Dendritic cell treated with granulocyte-macrophage colony-stimulating factor and Interleukin-4, amounts not matched to agents 40 ng/mL and 50 ng/mL, for 4 days (primary cell): ENCODE data around the gene RPRD2.

ENCODE experiments used
- H3K27ac Mint-ChIP-seq: one replicate; pipeline ENCODE4 v1.8.0; 2022; ENCODE audit warnings: mild to moderate bottlenecking, mixed read lengths
- H3K27me3 Mint-ChIP-seq: one replicate; pipeline ENCODE4 v1.8.0; 2022; ENCODE audit warnings: mild to moderate bottlenecking, mixed read lengths
- H3K36me3 Mint-ChIP-seq: one replicate; pipeline ENCODE4 v1.8.0; 2022; ENCODE audit warnings: low read depth, mixed read lengths
- H3K4me1 Mint-ChIP-seq: one replicate; pipeline ENCODE4 v1.8.0; 2022; ENCODE audit warnings: low read depth, mixed read lengths
- H3K4me3 Mint-ChIP-seq: one replicate; pipeline ENCODE4 v1.8.0; 2022; ENCODE audit warnings: mild to moderate bottlenecking, moderate library complexity, mixed read lengths
- H3K9me3 Mint-ChIP-seq: one replicate; pipeline ENCODE4 v1.8.0; 2022; ENCODE audit warnings: mixed read lengths
- intact Hi-C: fragments of 100-400 bp; cut with micrococcal nuclease; formaldehyde crosslinking; loops from one replicate; pipeline ENCODE4 v1.15.0; 2022

Gene RPRD2

DNA sequence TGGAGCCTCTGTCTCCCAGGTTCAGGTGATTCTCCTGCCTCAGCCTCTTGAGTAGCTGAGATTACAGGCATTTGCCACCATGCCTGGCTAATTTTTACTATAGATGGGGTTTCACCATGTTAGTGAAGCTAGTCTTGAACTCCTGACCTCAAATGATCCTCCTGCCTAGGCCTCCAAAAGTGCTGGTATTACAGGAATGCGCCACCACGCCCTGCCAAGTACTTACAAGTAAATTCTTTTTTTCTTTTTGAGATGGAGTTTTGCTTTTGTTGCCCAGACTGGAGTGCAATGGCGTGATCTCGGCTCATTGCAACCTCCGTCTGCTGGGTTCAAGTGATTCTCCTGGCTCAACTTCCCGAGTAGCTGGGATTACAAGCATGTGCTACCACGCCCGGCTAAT lies 42.5 kb downstream of the RPRD2 start:
- intact Hi-C loops = no loop called here

GRCh38 chr1:150407330-150407729 lies 43.4 kb downstream of the RPRD2 start:
- peaks cover 35% of the 10 kb centered on the region for H3K4me1 Mint-ChIP-seq
- H3K27ac Mint-ChIP-seq = no peak overlapping the region
- H3K4me3 Mint-ChIP-seq = no peak overlapping the region
- intact Hi-C loops = no loop called here
- H3K9me3 Mint-ChIP-seq = no peaks in the 10 kb centered on the region
- H3K27me3 Mint-ChIP-seq = no peaks in the 10 kb centered on the region
- no peaks in the 10 kb centered on the region for H3K36me3 Mint-ChIP-seq

More for the DNA sequence above, 42.5 kb downstream of the RPRD2 start:
- Mint-ChIP-seq H3K4me1 (peaks cover 32% of the 10 kb centered on the region), H3K27ac (no peak overlapping the region), H3K9me3 (no peaks in the 10 kb centered on the region), H3K27me3 (no peaks in the 10 kb centered on the region), H3K36me3 (no peaks in the 10 kb centered on the region), H3K4me3 (no peak overlapping the region)

DNA sequence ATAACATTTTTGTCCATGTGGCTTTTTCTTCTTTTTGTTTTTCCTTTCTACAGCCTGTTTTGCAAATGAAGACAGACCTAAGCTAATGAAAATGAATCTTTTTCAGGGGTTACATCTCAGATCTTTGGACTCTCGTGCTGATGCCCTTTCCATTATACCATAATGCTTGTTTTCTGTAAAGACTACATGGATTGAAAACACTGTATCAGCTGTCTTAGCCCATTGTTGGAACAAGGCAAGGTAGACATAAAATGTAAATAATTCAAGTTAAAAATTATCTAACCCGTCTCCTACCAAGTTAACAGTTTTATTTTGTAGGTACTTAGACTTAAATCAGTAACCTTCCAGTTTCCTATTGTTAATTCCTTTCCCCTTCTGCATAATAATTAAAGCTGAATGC lies 44.9 kb downstream of the RPRD2 start:
- Mint-ChIP-seq H3K36me3 (no peaks in the 10 kb centered on the region), H3K4me3 (no peak overlapping the region), H3K27me3 (no peaks in the 10 kb centered on the region), H3K4me1 (peaks cover 36% of the 10 kb centered on the region), H3K27ac (no peak overlapping the region), H3K9me3 (no peaks in the 10 kb centered on the region)
- intact Hi-C loops = no loop called here

- Mint-ChIP-seq H3K27me3 (no peaks in the 10 kb centered on the region), H3K4me1 (peaks cover 36% of the 10 kb centered on the region), H3K9me3 (no peaks in the 10 kb centered on the region), H3K27ac (no peak overlapping the region), H3K4me3 (no peak overlapping the region), H3K36me3 (no peaks in the 10 kb centered on the region)
- intact Hi-C loops = loop anchor here (10.0 kb wide), 1 partner anchor 45 kb away; the partner anchor contains the start of gene RPRD2
Observed at GRCh38 chr1:150409504-150410362, 45.8 kb downstream of the RPRD2 start.

DNA sequence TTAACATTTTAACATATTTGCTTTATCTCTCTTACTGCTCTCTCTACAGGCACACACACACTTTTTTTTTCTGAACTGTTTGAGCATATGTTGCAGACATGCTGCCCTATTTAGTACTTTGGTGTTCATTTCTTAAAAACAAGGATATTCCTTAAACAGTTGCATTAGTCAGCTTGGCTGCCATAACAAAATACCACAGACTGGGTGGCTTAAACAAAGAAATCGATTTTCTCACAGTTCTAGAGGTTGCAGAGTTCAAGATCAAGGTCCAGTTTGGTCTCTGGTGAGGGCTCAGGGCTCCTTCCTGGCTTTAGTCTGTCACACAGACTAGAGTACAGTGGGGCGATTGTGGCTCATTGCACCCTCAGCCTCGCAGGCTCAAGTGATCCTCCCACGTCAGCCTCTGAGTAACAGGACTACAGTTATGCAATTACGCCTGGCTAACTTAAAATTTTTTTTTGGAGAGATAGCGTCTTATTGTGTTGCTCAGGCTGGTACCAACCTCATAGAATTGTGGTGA lies 46.7 kb downstream of the RPRD2 start:
- intact Hi-C loops = loop anchor here (10.0 kb wide), 1 partner anchor 46 kb away; the partner anchor contains the start of gene RPRD2
- Mint-ChIP-seq H3K27ac (no peak overlapping the region), H3K4me3 (no peak overlapping the region), H3K4me1 (peaks cover 40% of the 10 kb centered on the region), H3K9me3 (no peaks in the 10 kb centered on the region), H3K27me3 (no peaks in the 10 kb centered on the region), H3K36me3 (no peaks in the 10 kb centered on the region)

DNA sequence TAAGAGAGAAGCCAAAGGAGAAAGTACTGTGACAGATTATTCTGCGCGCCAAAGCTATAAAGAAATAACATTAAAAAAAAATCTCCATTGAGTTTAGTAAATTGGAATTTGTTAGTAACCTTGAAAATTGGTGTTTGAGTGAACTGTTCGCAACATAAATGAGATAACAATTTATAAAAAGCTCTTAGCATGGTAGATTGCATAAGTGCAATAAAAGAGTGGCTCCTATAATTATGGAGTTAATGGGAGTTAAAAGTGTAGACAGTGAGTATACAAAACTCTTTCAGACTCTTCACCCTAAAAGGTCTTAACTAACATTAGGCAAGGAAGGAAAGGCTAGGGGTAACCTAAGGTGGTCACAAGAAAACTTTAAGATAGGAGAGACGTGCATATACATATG lies 50.6 kb downstream of the RPRD2 start:
- Mint-ChIP-seq H3K4me1 (peaks cover 30% of the 10 kb centered on the region), H3K9me3 (no peaks in the 10 kb centered on the region), H3K27ac (no peak overlapping the region), H3K27me3 (no peaks in the 10 kb centered on the region), H3K4me3 (no peak overlapping the region), H3K36me3 (peaks cover 19% of the 10 kb centered on the region)
- intact Hi-C loops = loop anchor here (10.0 kb wide), 1 partner anchor 50 kb away; the partner anchor contains the start of gene RPRD2

- H3K36me3 Mint-ChIP-seq = peaks cover 29% of the 10 kb centered on the region
- intact Hi-C loops = loop anchor here (10.0 kb wide), 1 partner anchor 51 kb away; the partner anchor contains the start of gene RPRD2
Observed at GRCh38 chr1:150415800-150416199, 51.9 kb downstream of the RPRD2 start.

DNA sequence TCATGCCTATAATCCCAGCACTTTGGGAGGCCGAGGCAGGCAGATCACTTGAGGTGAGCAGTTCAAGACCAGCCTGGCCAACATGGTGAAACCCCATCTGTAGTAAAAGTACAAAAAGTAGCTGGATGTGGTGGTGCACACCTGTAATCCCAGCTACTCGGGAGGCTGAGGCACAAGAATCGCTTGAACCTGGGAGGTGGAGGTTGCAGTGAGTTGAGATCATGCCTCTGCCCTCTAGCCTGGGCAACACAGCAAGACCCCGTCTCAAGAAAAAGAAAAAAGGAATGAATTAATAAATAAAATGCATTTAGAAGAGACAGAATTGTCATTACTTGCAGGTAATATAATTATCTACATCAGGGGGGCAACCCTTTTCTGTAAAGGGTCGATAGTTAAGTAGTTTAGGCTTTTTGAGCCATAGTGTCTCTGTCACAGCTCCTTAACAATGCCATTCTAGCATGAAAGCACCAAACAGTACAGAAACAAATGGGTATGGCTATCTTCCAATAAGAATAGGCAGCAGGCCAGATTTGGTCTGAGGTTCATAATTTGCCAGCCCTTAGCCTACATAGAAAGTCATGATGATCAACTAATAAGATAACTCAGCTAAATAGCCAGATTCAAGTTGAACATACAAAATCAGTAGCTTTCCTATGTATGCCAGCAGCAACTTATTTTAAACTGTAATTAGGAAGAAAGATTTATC lies 56.8 kb downstream of the RPRD2 start:
- Mint-ChIP-seq H3K4me1 (peaks cover 7% of the 10 kb centered on the region), H3K36me3 (peaks cover 36% of the 10 kb centered on the region), H3K27ac (no peak overlapping the region), H3K9me3 (no peaks in the 10 kb centered on the region), H3K4me3 (no peak overlapping the region), H3K27me3 (no peaks in the 10 kb centered on the region)
- intact Hi-C loops = loop anchor here (10.0 kb wide), 1 partner anchor 166 kb away; the partner anchor contains the start of gene CA14

More at GRCh38 chr1:150415800-150416199, 51.9 kb downstream of the RPRD2 start:
- no peaks in the 10 kb centered on the region for H3K9me3 Mint-ChIP-seq
- H3K4me3 Mint-ChIP-seq = no peak overlapping the region
- no peak overlapping the region for H3K27ac Mint-ChIP-seq
- peaks cover 18% of the 10 kb centered on the region for H3K4me1 Mint-ChIP-seq
- H3K27me3 Mint-ChIP-seq = no peaks in the 10 kb centered on the region

DNA sequence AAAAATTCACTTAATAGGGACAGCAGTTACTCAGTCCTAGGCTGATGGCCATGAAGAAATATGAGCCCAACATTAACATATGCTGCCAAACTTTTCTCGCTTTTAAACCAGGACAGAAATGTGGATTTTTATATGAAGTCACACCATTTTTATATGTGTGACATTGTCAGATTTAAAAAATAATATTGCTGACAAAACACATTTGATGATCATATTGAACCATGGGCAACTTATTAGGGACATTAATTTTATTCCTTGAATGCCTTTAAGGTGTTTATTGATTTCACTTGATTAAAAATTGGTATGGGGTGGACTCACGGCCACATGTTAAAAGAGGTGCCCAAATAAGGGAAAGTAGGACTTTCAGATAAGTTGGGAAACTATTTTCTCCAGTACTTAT lies 58.6 kb downstream of the RPRD2 start:
- H3K27ac Mint-ChIP-seq = no peak overlapping the region
- no peaks in the 10 kb centered on the region for H3K27me3 Mint-ChIP-seq
- intact Hi-C loops = loop anchor here (10.0 kb wide), 1 partner anchor 168 kb away; the partner anchor contains the start of gene CA14
- no peak overlapping the region for H3K4me3 Mint-ChIP-seq
- H3K4me1 Mint-ChIP-seq = no peaks in the 10 kb centered on the region
- H3K9me3 Mint-ChIP-seq = no peaks in the 10 kb centered on the region
- peaks cover 32% of the 10 kb centered on the region for H3K36me3 Mint-ChIP-seq

- Mint-ChIP-seq H3K27ac (no peak overlapping the region), H3K36me3 (peaks cover 31% of the 10 kb centered on the region), H3K9me3 (no peaks in the 10 kb centered on the region), H3K27me3 (no peaks in the 10 kb centered on the region), H3K4me1 (no peaks in the 10 kb centered on the region), H3K4me3 (no peak overlapping the region)
- intact Hi-C loops = loop anchor here (10.0 kb wide), 1 partner anchor 175 kb away; the partner anchor contains the start of gene CA14
Observed at GRCh38 chr1:150429805-150430204, 65.9 kb downstream of the RPRD2 start.

DNA sequence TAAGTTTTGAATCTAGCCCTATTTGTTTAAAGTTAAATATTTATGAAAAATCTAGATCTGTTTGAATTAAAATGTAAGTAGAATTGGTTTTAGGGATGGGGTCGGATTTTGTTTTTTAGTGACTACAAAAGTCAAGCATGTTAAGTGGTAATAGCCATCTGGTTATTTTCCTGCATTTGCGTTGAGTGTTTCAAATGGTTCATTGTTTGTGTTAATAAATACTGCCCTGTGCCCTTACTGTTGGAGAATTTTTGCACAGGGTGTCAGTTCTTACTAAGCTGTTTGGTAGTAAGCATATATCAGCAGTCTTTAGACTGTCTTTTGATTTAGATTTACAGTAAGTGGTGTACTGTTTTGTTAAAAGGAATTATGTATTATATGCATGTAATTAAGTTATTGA lies 77.2 kb downstream of the RPRD2 start:
- Mint-ChIP-seq H3K27me3 (no peaks in the 10 kb centered on the region), H3K9me3 (no peaks in the 10 kb centered on the region), H3K36me3 (peaks cover 56% of the 10 kb centered on the region), H3K4me3 (no peak overlapping the region), H3K27ac (no peak overlapping the region), H3K4me1 (no peaks in the 10 kb centered on the region)
- intact Hi-C loops = no loop called here

DNA sequence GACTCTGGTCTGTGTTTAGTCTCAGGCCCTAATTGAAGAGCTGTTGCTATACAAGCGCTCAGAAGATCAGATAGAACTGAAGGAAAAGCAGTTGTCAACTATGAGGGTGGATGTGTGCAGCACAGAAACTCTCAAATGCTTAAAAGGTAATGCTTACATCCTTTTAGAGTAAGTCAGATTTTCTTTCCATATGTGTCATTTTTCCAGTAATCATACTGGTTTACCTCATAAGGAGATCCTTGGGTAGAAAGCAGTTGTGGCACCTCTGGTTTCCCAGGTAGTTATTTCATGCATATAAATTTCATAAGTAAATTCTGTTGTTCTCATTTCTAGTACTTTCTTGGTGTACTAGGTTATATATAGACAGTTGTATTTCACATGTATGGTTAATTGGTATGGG lies 80.3 kb downstream of the RPRD2 start:
- no peaks in the 10 kb centered on the region for H3K27me3 Mint-ChIP-seq
- H3K27ac Mint-ChIP-seq = no peak overlapping the region
- H3K9me3 Mint-ChIP-seq = no peaks in the 10 kb centered on the region
- peaks cover 69% of the 10 kb centered on the region for H3K36me3 Mint-ChIP-seq
- intact Hi-C loops = no loop called here
- no peaks in the 10 kb centered on the region for H3K4me1 Mint-ChIP-seq
- no peak overlapping the region for H3K4me3 Mint-ChIP-seq

GRCh38 chr1:150456146-150456647 lies 92.2 kb downstream of the RPRD2 start:
- Mint-ChIP-seq H3K27ac (no peak overlapping the region), H3K9me3 (no peaks in the 10 kb centered on the region), H3K4me3 (no peak overlapping the region), H3K27me3 (no peaks in the 10 kb centered on the region), H3K36me3 (peaks cover 92% of the 10 kb centered on the region), H3K4me1 (no peaks in the 10 kb centered on the region)
- intact Hi-C loops = no loop called here
